GM18907 (cell line): ENCODE measurements around the gene TMEM178B.
"Not testable (repeated sequence)": the region's sequence is repeated elsewhere in the genome, so short reads cannot be mapped to it uniquely, and the experiment has no call there.

Experiments used
- ATAC-seq: cut with Tn5 transposase; IDR thresholded peaks from one replicate; pipeline ENCODE4 v1.9.1; 2021; ENCODE audit warnings: mild to moderate bottlenecking, moderate library complexity; ENCODE audit not compliant: unreplicated experiment

TMEM178B gene

DNA sequence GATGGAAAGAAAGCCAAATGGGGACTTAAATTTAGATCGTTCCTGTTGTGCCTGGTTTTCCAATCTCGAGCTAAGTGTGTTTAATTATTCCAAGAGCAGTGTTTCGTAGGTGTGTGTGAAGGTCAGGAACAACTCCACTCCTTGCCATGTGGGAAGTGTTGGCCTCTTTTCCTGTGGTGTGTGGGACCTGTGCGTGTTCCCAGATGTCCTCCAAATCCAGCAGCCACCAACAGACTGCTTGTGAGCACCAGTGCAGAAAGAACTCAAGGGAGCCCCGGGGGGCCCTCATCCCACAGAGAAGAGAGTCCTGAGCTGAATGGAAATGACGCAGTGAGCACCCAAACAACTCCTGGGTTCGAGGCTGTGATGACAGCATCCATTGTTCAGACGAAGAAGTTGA lies 227.7 kb downstream of the TMEM178B start:
- ATAC-seq: no peak

GRCh38 chr7:141302617-141303016 lies 228.8 kb downstream of the TMEM178B start:
- no peak for ATAC-seq

DNA sequence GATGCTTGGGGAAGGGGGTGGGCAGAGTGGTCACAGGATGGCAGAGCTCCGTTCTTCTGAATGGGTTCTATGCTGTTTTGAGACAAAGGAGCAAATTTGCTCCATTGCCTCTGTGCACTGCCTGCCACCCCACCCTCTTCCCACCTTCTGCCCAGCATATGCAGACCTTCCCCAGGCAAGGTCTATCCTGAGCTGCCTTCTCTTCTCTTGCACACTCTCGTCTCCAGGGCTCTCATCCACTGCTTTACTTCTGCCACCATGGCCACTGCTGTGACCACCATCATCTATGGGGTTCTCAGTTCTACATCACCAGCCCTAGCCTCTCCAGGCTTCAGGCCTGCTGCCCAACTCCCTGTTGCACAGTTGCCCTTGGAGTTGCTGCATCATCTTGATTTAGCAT lies 230.4 kb downstream of the TMEM178B start:
- ATAC-seq: no peak

DNA sequence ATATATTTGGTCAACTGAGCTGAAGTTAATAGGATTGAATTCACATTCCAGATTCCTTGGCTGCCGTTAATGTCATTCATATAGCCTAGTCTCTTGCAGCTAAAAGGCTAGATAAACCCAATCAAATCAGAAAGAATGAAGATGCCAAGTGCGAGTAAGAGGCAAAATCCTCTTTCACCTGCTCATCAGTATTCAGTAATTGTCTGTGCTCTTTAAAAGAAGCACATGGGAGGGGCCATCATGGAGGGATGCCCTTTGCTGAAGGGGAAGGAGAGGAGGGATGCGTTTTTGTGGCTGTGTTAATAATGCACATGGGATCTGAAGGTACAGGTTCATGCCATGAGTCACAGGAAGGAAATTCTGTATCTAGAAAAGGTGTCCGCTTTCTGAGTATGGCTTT lies 232.2 kb downstream of the TMEM178B start:
- no peak for ATAC-seq

- ATAC-seq: no peak
Observed at GRCh38 chr7:141312395-141312794, 238.5 kb downstream of the TMEM178B start.

GRCh38 chr7:141312828-141313521 lies 239.1 kb downstream of the TMEM178B start:
- ATAC-seq: no peak

DNA sequence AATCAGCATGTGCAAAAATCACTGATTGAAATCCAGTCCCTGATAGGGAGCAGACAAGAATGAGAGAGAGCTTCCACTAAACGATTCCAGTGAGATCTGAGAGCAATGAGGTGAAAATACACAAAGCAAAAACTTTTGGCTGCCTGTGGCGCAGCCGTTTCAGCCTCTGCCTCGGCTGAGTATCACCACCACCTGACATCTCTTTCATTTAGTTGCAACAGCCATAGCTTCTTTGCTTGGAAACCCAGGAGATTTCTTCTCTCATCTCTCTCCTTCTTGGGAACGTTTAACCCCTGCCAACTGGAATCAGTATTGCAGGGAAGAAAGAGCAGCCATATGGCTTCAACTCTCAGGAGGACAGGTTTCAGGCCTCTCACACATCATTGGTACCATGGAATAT lies 240.0 kb downstream of the TMEM178B start:
- no peak for ATAC-seq

GRCh38 chr7:141317033-141317585 lies 243.2 kb downstream of the TMEM178B start:
- ATAC-seq: no peak

- no peak for ATAC-seq
Observed at GRCh38 chr7:141320287-141320686, 246.4 kb downstream of the TMEM178B start.

- no peak for ATAC-seq
Observed at GRCh38 chr7:141322383-141322782, 248.5 kb downstream of the TMEM178B start.

DNA sequence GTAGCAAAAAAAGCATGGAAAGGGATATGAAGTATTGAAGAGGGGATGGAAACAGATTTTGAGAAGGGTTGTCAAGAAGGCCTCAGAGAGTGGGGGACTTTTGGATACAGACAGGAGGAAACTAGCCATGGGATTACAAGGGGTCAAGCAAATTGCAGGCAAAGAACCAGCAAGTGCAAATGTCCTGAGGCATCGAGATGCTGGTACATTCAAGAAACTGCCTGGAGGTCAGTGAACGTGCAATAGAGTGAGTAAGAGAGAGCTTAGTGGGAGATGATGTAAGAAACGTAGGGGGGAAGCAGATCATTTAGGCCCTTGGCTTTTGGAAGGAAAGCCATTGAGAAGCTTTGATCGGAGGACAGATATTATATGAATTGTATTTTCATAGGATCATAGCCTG lies 250.0 kb downstream of the TMEM178B start:
- ATAC-seq: no peak

DNA sequence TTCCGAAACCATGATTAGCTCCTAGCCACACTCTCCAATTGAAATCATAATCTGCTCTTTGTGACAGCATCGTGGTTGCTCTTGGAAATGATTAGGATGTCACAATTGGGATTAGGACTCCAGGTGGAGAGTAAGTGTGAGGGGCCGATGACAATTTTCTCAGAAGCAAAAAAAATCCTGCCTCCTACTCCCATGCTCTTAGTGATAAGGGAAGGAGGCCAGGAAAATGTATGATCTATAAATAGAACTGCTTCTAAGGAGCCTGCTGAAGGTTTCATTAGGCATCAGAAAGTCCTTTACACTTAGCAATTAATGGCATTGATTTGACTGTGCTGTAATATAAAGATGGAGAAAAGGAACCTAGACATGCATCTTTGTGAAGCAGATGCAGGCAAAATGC lies 251.0 kb downstream of the TMEM178B start:
- ATAC-seq: no peak

DNA sequence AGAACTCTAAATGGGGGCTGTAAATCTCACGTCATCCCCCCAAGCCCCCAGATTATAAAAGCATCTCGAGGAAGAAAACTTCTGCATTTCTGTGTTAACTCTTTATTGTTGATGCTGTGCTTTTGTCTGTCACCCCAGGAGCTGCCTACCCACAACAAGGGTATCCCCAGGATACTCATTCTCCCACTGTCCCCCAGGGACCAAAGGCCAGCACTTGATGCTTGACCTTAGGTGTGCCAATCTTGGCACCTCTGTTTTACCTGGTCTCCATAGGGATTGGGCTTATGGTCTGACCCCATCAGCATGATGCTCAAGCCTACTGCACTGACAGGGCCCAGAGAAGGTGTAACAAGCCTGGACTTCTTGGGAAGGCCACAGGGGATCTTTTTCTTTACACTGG lies 251.4 kb downstream of the TMEM178B start:
- no peak for ATAC-seq

GRCh38 chr7:141328290-141328689 lies 254.4 kb downstream of the TMEM178B start:
- no peak for ATAC-seq

GRCh38 chr7:141330285-141330684 lies 256.4 kb downstream of the TMEM178B start:
- not testable (repeated sequence) for ATAC-seq

- ATAC-seq: no peak
Observed at GRCh38 chr7:141333459-141333858, 259.6 kb downstream of the TMEM178B start.

GRCh38 chr7:141335164-141335563 lies 261.3 kb downstream of the TMEM178B start:
- no peak for ATAC-seq

DNA sequence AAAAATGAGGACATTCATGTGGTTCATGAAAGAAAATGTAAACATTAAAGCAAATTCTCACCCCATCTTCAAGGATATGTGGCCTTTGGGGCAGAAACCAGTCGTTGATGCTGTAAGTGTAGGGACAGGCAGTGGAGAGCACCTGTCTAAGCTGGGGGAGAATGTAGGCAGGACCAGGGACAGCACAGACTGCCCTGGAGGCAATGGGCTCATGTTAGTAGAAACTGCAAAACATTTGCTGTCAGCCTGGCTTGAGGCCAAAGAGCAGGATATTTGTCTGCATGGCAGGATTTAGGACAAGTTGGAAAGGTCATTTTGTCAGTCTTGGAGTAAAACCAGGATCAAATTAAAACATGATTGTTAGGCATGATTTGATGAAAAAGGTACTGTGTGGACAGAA lies 265.7 kb downstream of the TMEM178B start:
- ATAC-seq: no peak

DNA sequence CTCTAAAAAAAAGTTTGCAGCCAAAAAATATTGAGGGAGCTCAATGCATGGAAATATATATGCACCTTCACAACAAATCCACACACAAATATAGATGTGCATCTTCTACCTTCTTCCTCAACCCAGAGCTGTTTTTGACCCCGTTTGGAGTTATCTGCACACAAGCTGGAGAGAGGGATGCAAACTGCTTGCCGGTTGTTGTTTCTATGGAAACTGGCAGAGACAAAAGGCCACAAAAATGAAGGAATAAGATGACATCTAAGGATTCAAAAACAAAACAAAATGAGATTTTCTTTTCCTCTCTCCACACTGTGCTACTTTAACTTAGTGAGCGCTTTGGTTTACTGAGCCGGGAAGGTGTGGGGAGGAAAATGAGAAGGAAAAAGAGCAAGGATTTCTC lies 267.1 kb downstream of the TMEM178B start:
- no peak for ATAC-seq

- ATAC-seq: no peak
Observed at GRCh38 chr7:141342621-141343408, 269.0 kb downstream of the TMEM178B start.

DNA sequence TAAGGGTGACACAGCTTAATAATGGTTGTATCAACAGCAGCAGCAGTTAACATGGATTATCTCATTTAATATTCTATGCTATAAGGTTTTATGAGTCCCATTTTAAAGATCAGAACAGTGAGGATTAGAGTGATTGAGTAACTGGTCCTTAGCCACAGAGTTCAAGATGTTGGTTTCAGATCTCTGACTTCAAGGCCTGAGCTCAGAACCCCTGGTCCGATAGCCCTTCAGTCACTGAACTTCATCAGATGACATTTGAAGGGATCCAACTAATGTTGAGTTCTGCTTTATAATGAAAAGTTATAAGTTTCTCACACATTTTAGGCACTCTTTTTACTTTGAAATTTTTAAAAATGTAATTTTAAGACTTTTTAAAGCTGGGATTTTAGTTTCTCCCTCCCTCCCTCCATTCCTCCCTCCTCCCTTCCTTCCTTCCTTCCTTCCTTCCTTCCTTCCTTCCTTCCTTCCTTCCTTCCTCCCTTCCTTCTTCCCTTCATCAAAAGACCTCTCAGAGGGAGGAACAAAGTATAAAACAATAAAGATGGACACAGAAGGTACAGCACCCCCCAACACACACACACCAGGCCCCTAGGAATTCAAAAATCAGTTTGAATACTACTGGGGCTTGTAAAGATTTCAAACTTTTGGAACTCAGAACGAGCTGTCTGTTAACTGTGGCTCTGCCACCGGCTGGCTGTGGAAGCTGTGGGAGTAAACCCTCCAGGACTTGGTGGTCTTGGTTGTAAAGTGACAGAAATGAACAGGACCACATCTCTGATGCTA lies 270.5 kb downstream of the TMEM178B start:
- ATAC-seq: no peak
